ENCODE results near the gene ERBB4.
A peak's percentile ranks its signal among the peaks of the same experiment; 100 is the strongest.

ERBB4 gene

DNA sequence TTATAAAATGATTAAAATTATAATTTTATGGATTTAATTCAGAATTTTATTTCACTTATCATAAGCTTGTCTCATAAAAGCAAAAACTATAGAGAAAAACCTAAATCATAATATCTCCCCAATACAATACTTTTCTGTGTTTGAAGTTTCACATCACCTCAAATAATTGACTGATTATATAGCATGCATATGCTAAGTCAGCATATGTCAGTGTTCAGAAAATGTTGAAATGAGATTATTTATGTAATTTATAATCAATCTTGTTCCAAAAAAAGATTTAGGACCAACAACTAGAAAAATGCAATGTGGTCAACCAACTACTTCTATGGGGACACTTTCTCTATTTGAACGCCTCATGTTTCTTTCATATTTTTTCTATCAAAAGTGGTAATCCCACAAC, 1079.6 kb downstream of the ERBB4 start:
- TF ChIP-seq, protein P1, sequence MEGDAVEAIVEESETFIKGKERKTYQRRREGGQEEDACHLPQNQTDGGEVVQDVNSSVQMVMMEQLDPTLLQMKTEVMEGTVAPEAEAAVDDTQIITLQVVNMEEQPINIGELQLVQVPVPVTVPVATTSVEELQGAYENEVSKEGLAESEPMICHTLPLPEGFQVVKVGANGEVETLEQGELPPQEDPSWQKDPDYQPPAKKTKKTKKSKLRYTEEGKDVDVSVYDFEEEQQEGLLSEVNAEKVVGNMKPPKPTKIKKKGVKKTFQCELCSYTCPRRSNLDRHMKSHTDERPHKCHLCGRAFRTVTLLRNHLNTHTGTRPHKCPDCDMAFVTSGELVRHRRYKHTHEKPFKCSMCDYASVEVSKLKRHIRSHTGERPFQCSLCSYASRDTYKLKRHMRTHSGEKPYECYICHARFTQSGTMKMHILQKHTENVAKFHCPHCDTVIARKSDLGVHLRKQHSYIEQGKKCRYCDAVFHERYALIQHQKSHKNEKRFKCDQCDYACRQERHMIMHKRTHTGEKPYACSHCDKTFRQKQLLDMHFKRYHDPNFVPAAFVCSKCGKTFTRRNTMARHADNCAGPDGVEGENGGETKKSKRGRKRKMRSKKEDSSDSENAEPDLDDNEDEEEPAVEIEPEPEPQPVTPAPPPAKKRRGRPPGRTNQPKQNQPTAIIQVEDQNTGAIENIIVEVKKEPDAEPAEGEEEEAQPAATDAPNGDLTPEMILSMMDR (IDR thresholded peaks at IDR 0.05; ENCODE audit: borderline replicate concordance, insufficient read depth, low read depth, low read length) = no peak
- no peak overlapping the region for H3K4me3 ChIP-seq (ENCODE audit: low read depth, low read length)

DNA sequence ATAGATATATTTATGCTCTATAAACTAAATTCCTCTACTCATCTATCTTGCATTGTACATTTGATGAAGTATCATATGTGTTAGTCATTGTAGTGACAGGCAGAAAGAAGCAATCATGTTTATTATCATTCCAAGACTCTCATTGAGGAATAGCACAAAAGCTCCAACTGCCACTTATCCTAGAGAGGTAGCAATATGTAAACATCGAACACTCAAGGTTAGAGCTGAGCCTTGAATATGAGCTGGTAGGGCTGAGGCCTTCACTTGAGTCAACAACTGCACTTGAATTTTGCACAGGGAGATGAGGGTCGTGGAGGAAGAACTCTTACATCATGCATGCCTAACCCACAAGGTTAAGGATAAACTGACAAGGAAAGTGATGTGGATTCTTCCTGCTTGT, 1081.3 kb downstream of the ERBB4 start:
- TF ChIP-seq, protein P1 (IDR thresholded peaks at IDR 0.05; ENCODE audit: borderline replicate concordance, insufficient read depth, low read depth, low read length) = no peak
- H3K4me3 ChIP-seq (ENCODE audit: low read depth, low read length) = no peak overlapping the region

DNA sequence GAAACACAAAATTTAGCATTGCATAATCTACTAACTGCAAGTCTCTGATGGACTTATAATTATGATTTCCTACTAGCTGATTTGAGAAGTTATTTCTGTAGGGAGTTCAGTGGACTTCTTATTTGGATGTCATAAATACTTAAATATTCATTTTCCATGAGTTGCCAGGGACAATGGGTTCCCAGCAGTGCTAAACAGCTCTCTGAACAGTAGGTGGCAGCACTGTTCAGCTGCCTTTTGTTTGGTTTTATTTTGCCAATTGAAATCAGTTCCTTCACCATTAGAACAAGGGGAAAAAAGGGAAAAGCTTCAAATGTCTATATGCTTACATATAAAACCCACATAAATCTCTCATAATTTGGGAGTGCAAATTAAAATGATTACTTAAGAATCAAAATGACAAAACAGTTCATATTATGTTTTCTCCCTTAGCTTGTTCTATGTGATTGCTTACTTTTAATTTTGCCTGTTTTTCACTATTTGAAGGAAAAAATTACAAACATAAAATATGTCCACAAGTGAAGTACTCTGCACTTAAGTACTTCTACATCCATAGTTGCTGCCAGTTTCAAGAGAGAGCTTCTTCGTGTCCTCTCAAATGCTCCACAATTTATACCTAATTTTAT, 1083.3 kb downstream of the ERBB4 start:
- TF ChIP-seq, protein P1 (IDR thresholded peaks at IDR 0.05; ENCODE audit: borderline replicate concordance, insufficient read depth, low read depth, low read length) = peak; percentile 84
- no peak overlapping the region for H3K4me3 ChIP-seq (ENCODE audit: low read depth, low read length)

DNA sequence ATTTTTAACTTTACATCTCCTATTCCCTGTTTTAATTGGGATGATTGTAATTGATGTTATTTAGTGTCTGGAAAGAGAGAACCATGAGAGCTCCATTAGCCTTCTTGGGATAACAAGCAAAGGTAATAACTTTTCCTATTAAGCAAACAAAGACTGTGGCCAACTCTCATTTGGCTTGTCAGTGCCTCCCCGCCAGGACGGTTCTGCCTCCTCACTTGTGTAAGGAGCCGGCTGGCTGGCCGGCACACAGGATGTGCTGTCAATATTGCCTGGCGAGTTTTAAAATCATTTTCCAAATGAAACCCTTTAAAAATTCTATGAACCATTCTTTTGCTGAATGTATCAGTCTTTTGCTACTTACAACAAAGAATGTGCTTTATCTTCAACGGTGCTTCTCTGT, 1083.9 kb downstream of the ERBB4 start:
- TF ChIP-seq, protein P1 (IDR thresholded peaks at IDR 0.05; ENCODE audit: borderline replicate concordance, insufficient read depth, low read depth, low read length) = no peak
- no peak overlapping the region for H3K4me3 ChIP-seq (ENCODE audit: low read depth, low read length)

DNA sequence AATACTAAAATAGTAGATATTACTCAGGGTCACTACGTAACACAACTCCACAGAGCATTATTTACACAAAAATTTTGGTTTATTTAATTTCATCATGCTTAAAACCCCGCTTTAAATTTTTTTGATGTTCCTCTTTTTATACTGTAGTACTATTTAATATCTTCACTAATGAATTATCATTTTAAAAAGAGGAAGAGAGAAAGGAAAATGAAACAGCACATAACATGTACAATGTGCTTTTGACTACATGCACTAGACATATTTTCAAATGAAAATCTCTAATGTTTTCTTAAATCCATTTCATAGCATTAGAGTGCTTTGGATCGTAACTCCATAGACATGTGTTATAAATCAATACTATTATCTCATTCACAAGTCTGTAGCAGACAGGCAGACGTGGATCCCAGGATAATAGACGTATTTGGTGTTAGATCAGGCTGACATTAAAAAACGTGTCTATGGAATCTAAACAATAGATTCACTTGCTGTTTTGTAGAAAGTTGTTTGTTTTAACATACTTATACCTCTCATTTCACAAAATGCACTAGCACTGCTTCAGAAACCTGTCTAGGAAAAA, 1085.2 kb downstream of the ERBB4 start:
- TF ChIP-seq, protein P1 (IDR thresholded peaks at IDR 0.05; ENCODE audit: borderline replicate concordance, insufficient read depth, low read depth, low read length) = no peak
- H3K4me3 ChIP-seq (ENCODE audit: low read depth, low read length) = no peak overlapping the region

DNA sequence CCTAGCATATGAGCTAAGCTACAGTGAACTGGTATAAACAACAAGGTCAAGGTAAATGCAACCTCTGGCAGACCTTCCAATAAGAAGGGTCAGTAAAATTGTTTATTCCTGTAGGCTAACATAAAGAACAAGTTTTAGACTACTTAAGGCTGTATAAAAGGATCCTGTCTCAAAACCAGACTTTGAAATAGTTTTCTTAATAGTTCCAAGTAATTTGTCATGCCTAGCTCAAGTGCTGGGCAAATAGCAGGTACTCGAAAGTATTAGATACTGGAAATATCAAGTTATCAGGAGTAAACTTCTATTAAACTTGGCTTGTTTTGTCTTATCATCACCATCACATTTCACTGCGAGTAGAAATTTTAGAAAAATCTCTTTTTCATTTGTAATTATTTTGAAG, 1087.0 kb downstream of the ERBB4 start:
- no peak overlapping the region for H3K4me3 ChIP-seq (ENCODE audit: low read depth, low read length)
- TF ChIP-seq, protein P1 (IDR thresholded peaks at IDR 0.05; ENCODE audit: borderline replicate concordance, insufficient read depth, low read depth, low read length) = no peak

DNA sequence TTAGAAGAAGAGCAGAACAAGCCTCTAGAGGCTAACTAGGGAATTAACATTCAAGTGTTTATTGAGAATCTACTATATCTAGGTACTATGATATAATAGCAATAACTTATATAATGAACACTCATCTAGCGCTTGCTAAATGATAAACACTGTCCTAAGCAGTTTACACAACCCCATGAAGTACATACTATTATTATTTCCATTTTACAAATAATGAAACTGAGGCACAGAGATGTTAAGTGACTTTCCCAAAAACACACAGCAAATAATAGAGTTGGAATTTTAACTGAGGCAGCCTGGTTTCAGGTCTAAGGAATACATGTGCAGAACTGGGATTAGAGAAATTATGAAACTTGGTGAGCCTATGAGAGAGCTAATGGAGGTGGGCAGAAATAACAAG, 1088.8 kb downstream of the ERBB4 start:
- TF ChIP-seq, protein P1 (IDR thresholded peaks at IDR 0.05; ENCODE audit: borderline replicate concordance, insufficient read depth, low read depth, low read length) = no peak
- no peak overlapping the region for H3K4me3 ChIP-seq (ENCODE audit: low read depth, low read length)
